Activated CD8-positive, alpha-beta memory T cell treated with anti-CD3 and anti-CD28 coated beads, Interleukin-2, amount 10 ng/mL, durations not matched to agents 7 days and 5 days (primary cell): ENCODE results near the gene GAS7. TPM values are rescaled to one million over a fixed set of nuclear protein-coding genes. Genes with fewer than 3 reads are reported as not detected.

Experiments
- ATAC-seq: fragments of 150-1000 bp; cut with Tn5 transposase; one replicate; pipeline ENCODE4 v1.10.0; 2021; ENCODE audit warnings: moderate library complexity
- CTCF ChIA-PET: fragments of 350-600 bp; sonication (Branson Sonifier 250); formaldehyde crosslinking; loops from one replicate; lab custom pipeline; 2021; ENCODE audit warnings: antibody characterized with exemption; lab: Charles Lee
- DNase-seq: peaks from one replicate; pipeline ENCODE4 v3.0.0-alpha.2; 2020
- H3K27ac Mint-ChIP-seq: one replicate; pipeline ENCODE4 v1.8.0; 2021; ENCODE audit warnings: mild to moderate bottlenecking, mixed read lengths
- H3K27me3 Mint-ChIP-seq: one replicate; pipeline ENCODE4 v1.8.0; 2021; ENCODE audit warnings: mixed read lengths
- H3K36me3 Mint-ChIP-seq: one replicate; pipeline ENCODE4 v1.8.0; 2021; ENCODE audit warnings: mild to moderate bottlenecking, mixed read lengths
- H3K4me1 Mint-ChIP-seq: one replicate; pipeline ENCODE4 v1.8.0; 2021; ENCODE audit warnings: mixed read lengths
- H3K4me3 Mint-ChIP-seq: one replicate; pipeline ENCODE4 v1.8.0; 2021; ENCODE audit warnings: mild to moderate bottlenecking, moderate library complexity, mixed read lengths
- H3K9me3 Mint-ChIP-seq: one replicate; pipeline ENCODE4 v1.8.0; 2022; ENCODE audit warnings: low read depth, mixed read lengths
- total RNA-seq, 2 experiments: library from RNA; stranded (reverse); gene quantifications; one replicate each; pipeline ENCODE4 v1.2.3, GENCODE V29; 2021

GAS7 gene
- total RNA-seq, 2 experiments from 2014 or later, result 0.53 to 2.1 TPM

GRCh38 chr17:10216213-10216938 is 18.0 kb upstream of the GAS7 start:
- Mint-ChIP-seq H3K4me3 (no peak overlapping the region), H3K4me1 (no peaks in the 10 kb centered on the region), H3K36me3 (no peaks in the 10 kb centered on the region), H3K27me3 (no peaks in the 10 kb centered on the region), H3K9me3 (peaks cover 5% of the 10 kb centered on the region), H3K27ac (no peak overlapping the region)
- DNase-seq, result no peak
- no peak for ATAC-seq
- CTCF ChIA-PET, result interaction anchor here (1.1 kb wide), 2 partner anchors 24 to 80 kb away, joined by 3 to 4 read pairs; no protein-coding TSS in a partner anchor

- H3K4me3 Mint-ChIP-seq, result no peak overlapping the region
- DNase-seq (no peak), ATAC-seq (no peak)
- H3K27ac Mint-ChIP-seq, result no peak overlapping the region
- peaks cover 5% of the 10 kb centered on the region for H3K9me3 Mint-ChIP-seq
- CTCF ChIA-PET, result interaction anchor here (1.1 kb wide), 1 partner anchor 81 kb away, joined by 3 read pairs; no protein-coding TSS in a partner anchor
- no peaks in the 10 kb centered on the region for H3K4me1 Mint-ChIP-seq
- H3K36me3 Mint-ChIP-seq, result no peaks in the 10 kb centered on the region
- no peaks in the 10 kb centered on the region for H3K27me3 Mint-ChIP-seq
These were observed 16.9 kb upstream of the GAS7 start for GRCh38 chr17:10215286-10215685.

GRCh38 chr17:10211666-10212065 is 13.3 kb upstream of the GAS7 start:
- H3K27ac Mint-ChIP-seq, result no peak overlapping the region
- ATAC-seq, result no peak
- DNase-seq, result no peak
- no peak overlapping the region for H3K4me3 Mint-ChIP-seq
- no peaks in the 10 kb centered on the region for H3K4me1 Mint-ChIP-seq
- H3K9me3 Mint-ChIP-seq, result no peaks in the 10 kb centered on the region
- no peaks in the 10 kb centered on the region for H3K36me3 Mint-ChIP-seq
- CTCF ChIA-PET, result interaction anchor here (1.3 kb wide), 1 partner anchor 244 kb away, joined by 3 read pairs; no protein-coding TSS in a partner anchor
- H3K27me3 Mint-ChIP-seq, result no peaks in the 10 kb centered on the region

- Mint-ChIP-seq H3K9me3 (peaks cover 5% of the 10 kb centered on the region), H3K4me3 (no peak overlapping the region), H3K27ac (no peak overlapping the region), H3K27me3 (no peaks in the 10 kb centered on the region), H3K36me3 (peaks cover 2% of the 10 kb centered on the region), H3K4me1 (no peaks in the 10 kb centered on the region)
- DNase-seq, result no peak
- CTCF ChIA-PET, result no interaction called here
- no peak for ATAC-seq
These were observed 11.8 kb upstream of the GAS7 start for GRCh38 chr17:10210151-10210574.

- ATAC-seq (no peak), DNase-seq (no peak)
- CTCF ChIA-PET, result no interaction called here
- H3K27me3 Mint-ChIP-seq, result no peaks in the 10 kb centered on the region
- no peaks in the 10 kb centered on the region for H3K4me1 Mint-ChIP-seq
- H3K4me3 Mint-ChIP-seq, result no peak overlapping the region
- peaks cover 12% of the 10 kb centered on the region for H3K9me3 Mint-ChIP-seq
- no peak overlapping the region for H3K27ac Mint-ChIP-seq
- H3K36me3 Mint-ChIP-seq, result peaks cover 4% of the 10 kb centered on the region
These were observed 10.3 kb upstream of the GAS7 start for GRCh38 chr17:10208604-10209193.

GRCh38 chr17:10207153-10207552 is 8.7 kb upstream of the GAS7 start:
- CTCF ChIA-PET, result no interaction called here
- H3K9me3 Mint-ChIP-seq, result peaks cover 13% of the 10 kb centered on the region
- H3K4me3 Mint-ChIP-seq, result no peak overlapping the region
- H3K27ac Mint-ChIP-seq, result no peak overlapping the region
- no peaks in the 10 kb centered on the region for H3K4me1 Mint-ChIP-seq
- DNase-seq, result no peak
- no peaks in the 10 kb centered on the region for H3K27me3 Mint-ChIP-seq
- no peak for ATAC-seq
- peaks cover 4% of the 10 kb centered on the region for H3K36me3 Mint-ChIP-seq

- peaks cover 9% of the 10 kb centered on the region for H3K27me3 Mint-ChIP-seq
- peaks cover 13% of the 10 kb centered on the region for H3K9me3 Mint-ChIP-seq
- CTCF ChIA-PET, result no interaction called here
- peaks cover 4% of the 10 kb centered on the region for H3K36me3 Mint-ChIP-seq
- no peak overlapping the region for H3K27ac Mint-ChIP-seq
- no peaks in the 10 kb centered on the region for H3K4me1 Mint-ChIP-seq
- no peak overlapping the region for H3K4me3 Mint-ChIP-seq
- no peak for ATAC-seq
- no peak for DNase-seq
These were observed 7.3 kb upstream of the GAS7 start for GRCh38 chr17:10205549-10206185.

GRCh38 chr17:10201680-10202079 is 3.3 kb upstream of the GAS7 start:
- peaks cover 26% of the 10 kb centered on the region for H3K27me3 Mint-ChIP-seq
- ATAC-seq (no peak), DNase-seq (no peak)
- no peak overlapping the region for H3K4me3 Mint-ChIP-seq
- CTCF ChIA-PET, result no interaction called here
- H3K9me3 Mint-ChIP-seq, result peaks cover 13% of the 10 kb centered on the region
- peaks cover 6% of the 10 kb centered on the region for H3K36me3 Mint-ChIP-seq
- peaks cover 6% of the 10 kb centered on the region for H3K4me1 Mint-ChIP-seq
- H3K27ac Mint-ChIP-seq, result no peak overlapping the region

- H3K9me3 Mint-ChIP-seq, result peaks cover 16% of the 10 kb centered on the region
- CTCF ChIA-PET, result no interaction called here
These were observed 2.2 kb upstream of the GAS7 start for GRCh38 chr17:10200645-10201044.

GRCh38 chr17:10200016-10200415 is 1.6 kb upstream of the GAS7 start:
- Mint-ChIP-seq H3K36me3 (peaks cover 3% of the 10 kb centered on the region), H3K27me3 (peaks cover 30% of the 10 kb centered on the region), H3K4me3 (no peak overlapping the region), H3K27ac (no peak overlapping the region), H3K4me1 (peaks cover 6% of the 10 kb centered on the region), H3K9me3 (peaks cover 14% of the 10 kb centered on the region)
- CTCF ChIA-PET, result no interaction called here
- ATAC-seq, result no peak
- no peak for DNase-seq

More at GRCh38 chr17:10200645-10201044, 2.2 kb upstream of the GAS7 start:
- H3K27ac Mint-ChIP-seq, result no peak overlapping the region
- H3K4me1 Mint-ChIP-seq, result peaks cover 6% of the 10 kb centered on the region
- DNase-seq (no peak), ATAC-seq (no peak)
- H3K36me3 Mint-ChIP-seq, result peaks cover 6% of the 10 kb centered on the region
- peaks cover 30% of the 10 kb centered on the region for H3K27me3 Mint-ChIP-seq
- no peak overlapping the region for H3K4me3 Mint-ChIP-seq

- no peak overlapping the region for H3K4me3 Mint-ChIP-seq
- ATAC-seq (no peak), DNase-seq (no peak)
- CTCF ChIA-PET, result no interaction called here
- H3K36me3 Mint-ChIP-seq, result peaks cover 2% of the 10 kb centered on the region
- peaks cover 30% of the 10 kb centered on the region for H3K27me3 Mint-ChIP-seq
- no peak overlapping the region for H3K27ac Mint-ChIP-seq
- H3K4me1 Mint-ChIP-seq, result peaks cover 6% of the 10 kb centered on the region
- peaks cover 19% of the 10 kb centered on the region for H3K9me3 Mint-ChIP-seq
These were observed 491 bp downstream of the GAS7 start for GRCh38 chr17:10197721-10198508.

- DNase-seq (no peak), ATAC-seq (no peak)
- Mint-ChIP-seq H3K4me1 (peaks cover 6% of the 10 kb centered on the region), H3K4me3 (no peak overlapping the region), H3K27me3 (peaks cover 30% of the 10 kb centered on the region), H3K36me3 (peaks cover 2% of the 10 kb centered on the region), H3K9me3 (peaks cover 19% of the 10 kb centered on the region), H3K27ac (no peak overlapping the region)
- CTCF ChIA-PET, result no interaction called here
These were observed 1.1 kb downstream of the GAS7 start for GRCh38 chr17:10197362-10197720.

GRCh38 chr17:10196941-10197340 is 1.5 kb downstream of the GAS7 start:
- H3K36me3 Mint-ChIP-seq, result peaks cover 2% of the 10 kb centered on the region
- ATAC-seq, result no peak
- CTCF ChIA-PET, result no interaction called here

More at GRCh38 chr17:10196941-10197340, 1.5 kb downstream of the GAS7 start:
- Mint-ChIP-seq H3K9me3 (peaks cover 22% of the 10 kb centered on the region), H3K4me3 (no peak overlapping the region), H3K27ac (no peak overlapping the region), H3K27me3 (peaks cover 30% of the 10 kb centered on the region), H3K4me1 (peaks cover 6% of the 10 kb centered on the region)
- no peak for DNase-seq
